GM12864 (cell line): ENCODE results near the gene SALL1.
A peak's percentile ranks its signal among the peaks of the same experiment; 100 is the strongest.

Source experiments
- DNase-seq: peaks from one replicate; pipeline ENCODE4 v3.0.0-alpha.2; 2011; ENCODE audit warnings: low read depth
- H3K4me3 ChIP-seq: 2 replicates; pipeline ENCODE4 v1.5.1; 2011; ENCODE audit warnings: mild to moderate bottlenecking, low read depth, low read length, control low read depth
- TF ChIP-seq, protein P1 (sequence below): IDR thresholded peaks from 2 replicates; pipeline ENCODE4 v1.5.1; 2011; ENCODE audit warnings: low read depth, mild to moderate bottlenecking, moderate library complexity, low read length, control low read depth, inconsistent platforms; ENCODE audit errors: missing control alignments

SALL1 gene

DNA sequence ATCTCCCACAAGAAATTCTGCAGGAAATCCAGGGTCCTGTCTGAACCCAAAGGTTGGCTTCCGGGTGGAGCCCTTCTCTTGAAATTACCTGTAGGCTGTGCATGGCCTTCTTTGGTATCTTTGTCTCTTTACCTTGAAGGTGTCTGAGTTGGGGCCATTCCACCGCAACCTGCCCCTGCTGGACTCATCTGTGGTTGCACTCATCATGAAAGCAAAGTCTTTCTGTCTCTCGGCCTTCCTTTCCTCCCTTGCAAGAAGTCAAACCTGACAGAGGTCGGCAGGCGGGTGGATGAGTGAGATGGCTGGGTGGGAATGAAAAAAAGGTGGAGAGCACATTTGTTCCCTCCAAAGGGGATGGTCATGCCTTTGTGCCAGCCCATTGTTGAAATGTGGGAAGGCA is 25.1 kb downstream of the SALL1 start:
- TF ChIP-seq, protein P1, sequence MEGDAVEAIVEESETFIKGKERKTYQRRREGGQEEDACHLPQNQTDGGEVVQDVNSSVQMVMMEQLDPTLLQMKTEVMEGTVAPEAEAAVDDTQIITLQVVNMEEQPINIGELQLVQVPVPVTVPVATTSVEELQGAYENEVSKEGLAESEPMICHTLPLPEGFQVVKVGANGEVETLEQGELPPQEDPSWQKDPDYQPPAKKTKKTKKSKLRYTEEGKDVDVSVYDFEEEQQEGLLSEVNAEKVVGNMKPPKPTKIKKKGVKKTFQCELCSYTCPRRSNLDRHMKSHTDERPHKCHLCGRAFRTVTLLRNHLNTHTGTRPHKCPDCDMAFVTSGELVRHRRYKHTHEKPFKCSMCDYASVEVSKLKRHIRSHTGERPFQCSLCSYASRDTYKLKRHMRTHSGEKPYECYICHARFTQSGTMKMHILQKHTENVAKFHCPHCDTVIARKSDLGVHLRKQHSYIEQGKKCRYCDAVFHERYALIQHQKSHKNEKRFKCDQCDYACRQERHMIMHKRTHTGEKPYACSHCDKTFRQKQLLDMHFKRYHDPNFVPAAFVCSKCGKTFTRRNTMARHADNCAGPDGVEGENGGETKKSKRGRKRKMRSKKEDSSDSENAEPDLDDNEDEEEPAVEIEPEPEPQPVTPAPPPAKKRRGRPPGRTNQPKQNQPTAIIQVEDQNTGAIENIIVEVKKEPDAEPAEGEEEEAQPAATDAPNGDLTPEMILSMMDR = peak; percentile 4
- no peak overlapping the region for H3K4me3 ChIP-seq

DNA sequence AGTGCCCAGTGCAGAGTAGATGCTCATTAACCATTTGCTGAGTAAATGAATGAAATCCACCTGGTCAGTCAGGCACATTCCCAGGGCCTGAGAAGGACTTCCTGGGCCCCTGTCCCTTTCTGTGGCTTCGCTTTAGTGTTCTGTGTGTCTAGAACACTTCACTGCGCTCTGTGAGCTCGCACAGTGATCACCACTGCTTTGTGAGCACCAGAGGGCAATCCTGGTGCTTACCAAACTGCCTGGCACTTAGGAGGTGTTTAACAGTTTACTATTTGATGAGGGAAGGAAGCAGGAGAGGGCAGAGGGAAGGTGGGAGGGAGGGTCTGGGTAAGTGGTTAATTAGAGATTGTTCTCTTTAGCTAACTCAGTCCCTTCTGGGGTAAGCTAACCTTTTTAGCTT is 26.2 kb downstream of the SALL1 start:
- no peak for DNase-seq
- TF ChIP-seq, protein P1 = no peak
- H3K4me3 ChIP-seq = no peak overlapping the region

More for the DNA sequence above, 25.1 kb downstream of the SALL1 start:
- no peak for DNase-seq

DNA sequence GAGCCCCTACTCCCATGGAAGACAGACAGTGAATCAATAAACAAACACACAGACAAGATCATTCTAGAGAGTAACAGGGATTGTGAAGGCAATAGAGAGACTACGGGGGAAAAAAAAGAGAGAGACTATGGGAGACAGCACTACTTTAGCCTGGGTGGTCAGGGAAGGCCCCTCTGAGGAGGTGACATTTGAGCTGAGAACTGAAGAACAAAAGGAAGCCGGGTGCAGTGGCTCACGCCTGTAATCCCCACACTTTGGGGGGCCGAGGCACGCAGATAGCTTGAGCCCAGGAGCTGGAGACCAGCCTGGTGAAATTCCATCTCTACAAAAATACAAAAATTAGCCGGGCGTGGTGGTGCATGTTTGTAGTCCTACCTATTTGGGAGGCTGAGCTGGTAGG is 29.2 kb downstream of the SALL1 start:
- TF ChIP-seq, protein P1 = no peak
- H3K4me3 ChIP-seq = no peak overlapping the region

DNA sequence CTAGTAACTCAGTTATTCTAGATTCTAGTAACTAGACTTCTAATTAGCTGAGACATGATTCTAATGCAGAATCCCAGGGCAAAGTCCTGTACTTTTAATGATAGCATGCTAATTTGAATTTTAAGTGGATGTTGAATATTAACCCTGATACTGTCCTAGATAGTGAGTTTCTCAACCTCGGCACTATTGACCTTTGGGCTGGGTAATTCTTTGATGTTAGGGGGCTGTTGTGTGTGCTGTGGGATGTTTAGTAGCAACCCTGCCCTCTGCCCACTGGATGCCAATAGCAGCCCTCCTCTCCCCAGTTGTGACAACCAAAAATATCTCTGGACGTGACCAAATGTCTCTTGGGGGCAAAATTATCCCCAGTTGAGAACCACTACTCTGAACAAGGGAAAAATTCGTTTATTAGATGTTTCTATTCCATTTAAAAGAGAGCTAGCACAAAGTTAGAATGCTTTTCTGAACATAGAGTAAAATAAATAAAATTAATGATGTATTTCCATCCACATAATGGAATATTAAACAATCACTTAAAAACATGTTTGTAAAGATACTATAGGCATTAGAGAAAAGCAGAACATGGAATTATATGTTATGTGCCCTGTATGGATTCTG is 30.2 kb downstream of the SALL1 start:
- TF ChIP-seq, protein P1 = no peak
- DNase-seq = no peak
- no peak overlapping the region for H3K4me3 ChIP-seq

More for the DNA sequence above, 29.2 kb downstream of the SALL1 start:
- DNase-seq = no peak

DNA sequence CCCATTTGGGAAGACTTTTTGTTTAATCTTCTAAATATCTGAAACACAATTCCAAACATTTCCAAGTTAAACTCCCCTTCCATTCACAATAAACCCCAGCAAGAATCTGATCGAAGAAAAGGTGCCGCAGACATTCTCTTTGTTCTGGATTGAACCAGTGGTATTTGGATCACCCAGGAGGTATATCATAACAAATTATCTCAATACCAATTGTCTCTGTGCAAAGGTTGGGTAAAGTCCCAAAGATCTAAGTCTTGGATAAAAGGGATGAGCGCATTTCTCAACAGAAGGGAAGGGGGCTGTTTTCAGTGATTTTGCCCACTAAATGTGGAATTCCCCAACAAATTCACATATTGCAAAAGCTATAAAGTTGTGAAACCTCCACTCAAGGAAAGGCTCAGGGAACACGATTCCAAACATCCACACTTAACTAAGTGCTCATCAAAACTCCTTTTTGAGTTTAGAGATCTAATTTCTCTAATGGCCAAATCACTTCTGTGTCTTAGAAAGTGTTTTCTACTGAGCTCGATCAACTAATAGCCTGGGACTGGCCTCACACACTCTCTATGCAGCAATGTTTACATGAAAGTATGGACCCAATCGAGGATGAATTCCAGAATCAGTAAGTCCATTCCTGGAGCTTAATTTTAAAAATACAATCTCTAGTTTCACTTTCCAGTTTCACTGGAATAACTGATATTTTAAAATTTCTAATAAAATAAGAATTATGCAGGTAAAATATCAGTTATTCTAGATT is 30.9 kb downstream of the SALL1 start:
- no peak for DNase-seq
- no peak overlapping the region for H3K4me3 ChIP-seq
- TF ChIP-seq, protein P1 = no peak

DNA sequence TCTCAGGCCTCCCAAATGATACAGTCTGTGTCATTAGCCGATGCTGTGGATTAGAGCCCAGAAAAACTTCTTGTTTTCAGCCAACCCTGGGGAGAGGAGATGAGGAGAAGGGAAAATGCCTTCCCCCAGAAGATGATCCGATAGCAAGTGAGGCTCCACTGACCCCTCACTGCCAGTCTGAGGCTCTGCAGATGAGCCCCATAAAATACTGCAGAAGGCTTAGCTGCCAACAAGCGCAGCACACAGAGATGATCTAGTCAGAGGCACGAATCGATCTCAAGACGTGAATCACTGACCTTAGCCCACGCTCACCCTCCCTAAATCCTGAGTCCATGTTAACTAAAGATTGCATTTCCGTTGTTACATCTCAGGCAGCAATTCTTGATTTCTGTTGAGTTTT is 31.5 kb downstream of the SALL1 start:
- TF ChIP-seq, protein P1 = no peak
- no peak for DNase-seq
- H3K4me3 ChIP-seq = no peak overlapping the region

DNA sequence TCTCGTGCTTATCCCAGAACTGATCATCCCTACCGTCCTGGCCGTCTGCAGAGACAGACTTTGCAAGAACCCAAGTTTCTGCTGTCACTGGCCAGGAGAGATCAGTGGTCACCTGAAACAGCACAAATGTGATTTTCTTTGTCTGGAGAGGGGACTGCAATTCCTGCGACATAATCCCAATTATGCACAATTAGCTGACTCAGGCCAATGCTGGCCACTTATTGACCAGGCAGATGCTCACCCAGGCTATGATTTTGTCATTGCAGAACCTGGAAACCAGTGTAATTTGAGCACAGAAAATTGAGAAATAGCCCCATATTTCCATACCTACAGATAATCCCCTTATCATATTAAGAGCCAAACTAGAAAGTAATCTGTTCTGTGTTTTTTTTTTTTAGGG is 34.7 kb downstream of the SALL1 start:
- no peak for DNase-seq
- no peak overlapping the region for H3K4me3 ChIP-seq
- TF ChIP-seq, protein P1 = no peak
